A204.1 (cell line): Measurements from ENCODE around the gene NAALADL2.

Experiments used
- FAIRE-seq: peaks from 2 replicates; lab custom pipeline; 2012; peaks lifted over from hg19 to GRCh38; lab: Jason Lieb, UNC

The NAALADL2 gene

GRCh38 chr3:174891524-174892203 lies 32.5 kb downstream of the NAALADL2 start:
- no peak for FAIRE-seq

- no peak for FAIRE-seq
These were observed 47.9 kb downstream of the NAALADL2 start for GRCh38 chr3:174907027-174907426.

- no peak for FAIRE-seq
These were observed 48.7 kb downstream of the NAALADL2 start for GRCh38 chr3:174907628-174908407.

- no peak for FAIRE-seq
These were observed 72.6 kb downstream of the NAALADL2 start for GRCh38 chr3:174931473-174932353.

- no peak for FAIRE-seq
These were observed 77.5 kb downstream of the NAALADL2 start for GRCh38 chr3:174936590-174936989.

GRCh38 chr3:174937478-174937877 lies 78.3 kb downstream of the NAALADL2 start:
- peak; percentile 58 for FAIRE-seq

GRCh38 chr3:174938102-174938501 lies 79.0 kb downstream of the NAALADL2 start:
- no peak for FAIRE-seq

GRCh38 chr3:174940151-174940550 lies 81.0 kb downstream of the NAALADL2 start:
- no peak for FAIRE-seq

GRCh38 chr3:174945276-174945675 lies 86.1 kb downstream of the NAALADL2 start:
- no peak for FAIRE-seq

- no peak for FAIRE-seq
These were observed 86.8 kb downstream of the NAALADL2 start for GRCh38 chr3:174945951-174946350.

GRCh38 chr3:174949523-174949922 lies 90.4 kb downstream of the NAALADL2 start:
- FAIRE-seq = no peak

- no peak for FAIRE-seq
These were observed 91.9 kb downstream of the NAALADL2 start for GRCh38 chr3:174951034-174951433.

- no peak for FAIRE-seq
These were observed 92.4 kb downstream of the NAALADL2 start for GRCh38 chr3:174951498-174952005.

GRCh38 chr3:174953068-174953467 lies 93.9 kb downstream of the NAALADL2 start:
- FAIRE-seq = no peak

GRCh38 chr3:174955513-174956016 lies 96.4 kb downstream of the NAALADL2 start:
- FAIRE-seq = no peak

GRCh38 chr3:174957081-174957480 lies 97.9 kb downstream of the NAALADL2 start:
- FAIRE-seq = no peak

GRCh38 chr3:174957551-174958001 lies 98.4 kb downstream of the NAALADL2 start:
- FAIRE-seq = no peak

GRCh38 chr3:174958671-174959328 lies 99.7 kb downstream of the NAALADL2 start:
- no peak for FAIRE-seq

- no peak for FAIRE-seq
These were observed 100.5 kb downstream of the NAALADL2 start for GRCh38 chr3:174959556-174960065.

GRCh38 chr3:174960898-174961297 lies 101.8 kb downstream of the NAALADL2 start:
- no peak for FAIRE-seq

- peak; percentile 65 for FAIRE-seq
These were observed 114.3 kb downstream of the NAALADL2 start for GRCh38 chr3:174973465-174973864.
